Islet of Langerhans (tissue), 1 donor: ENCODE data around the gene ASPG.
"Not testable (repeated sequence)": the region's sequence is repeated elsewhere in the genome, so short reads cannot be mapped to it uniquely, and the experiment has no call there.

Source experiments
- FAIRE-seq: peaks from one replicate; lab custom pipeline; 2011; peaks lifted over from hg19 to GRCh38; lab: Jason Lieb, UNC

The ASPG gene

DNA sequence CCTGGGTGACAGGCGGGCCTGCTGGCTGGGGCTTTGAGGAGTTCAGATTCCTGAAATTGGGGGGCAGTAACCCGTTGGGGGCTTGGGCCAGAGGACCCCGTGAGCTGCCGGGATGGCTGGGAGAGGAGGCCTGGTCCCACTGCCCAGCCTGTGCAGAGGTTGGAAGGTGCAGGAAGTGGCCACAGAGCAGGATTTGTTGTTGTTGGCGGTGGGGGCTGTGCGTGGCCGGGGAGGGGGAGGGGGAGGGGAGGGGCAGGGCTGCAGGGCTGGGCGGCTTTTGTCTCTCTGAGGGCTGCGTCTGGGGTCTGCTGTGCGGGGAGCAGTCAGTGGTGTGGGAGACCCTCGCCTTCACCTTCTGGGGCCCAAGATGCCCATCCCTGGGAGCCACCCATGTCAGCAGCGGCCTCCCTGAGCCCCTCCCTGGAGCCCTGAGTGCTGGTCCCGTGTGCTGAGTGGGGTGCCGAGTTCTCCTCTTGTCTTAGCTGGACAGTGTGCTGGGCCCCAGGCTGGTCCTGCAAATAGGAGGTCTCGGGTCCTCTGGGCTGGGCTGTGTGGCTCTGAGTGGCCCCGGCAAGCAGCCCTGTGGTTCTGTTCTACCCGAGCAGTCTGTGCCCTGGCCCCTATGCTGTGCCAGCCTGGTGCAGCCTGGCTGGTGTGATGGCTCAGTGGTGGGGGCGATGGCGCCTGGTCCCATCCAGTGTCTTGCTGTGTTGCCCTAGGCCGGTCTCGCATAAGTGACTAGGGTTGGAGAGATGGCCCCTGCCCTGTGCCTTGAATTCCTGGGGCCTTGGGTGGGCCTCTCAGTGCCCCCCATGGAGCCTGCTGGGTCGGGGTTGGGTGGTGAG lies 63.2 kb downstream of the ASPG start:
- no peak for FAIRE-seq

DNA sequence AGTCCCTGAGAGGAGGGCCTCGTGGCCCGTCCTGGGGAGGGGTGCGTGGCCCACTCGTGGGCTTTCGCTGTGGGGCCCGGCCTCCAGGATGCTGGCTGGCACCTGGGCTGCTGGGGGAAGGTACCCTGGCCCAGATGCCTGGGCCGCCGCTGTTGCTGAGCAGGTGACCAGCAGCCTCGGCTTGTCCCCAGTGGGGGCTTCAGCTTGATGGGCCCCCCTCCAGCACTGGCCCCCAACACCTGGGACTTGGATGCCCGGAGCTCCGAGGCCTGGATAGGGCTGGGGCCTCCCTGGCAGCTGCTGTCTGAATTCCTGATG lies 63.7 kb downstream of the ASPG start:
- FAIRE-seq = no peak

- FAIRE-seq = no peak
Observed at GRCh38 chr14:104149617-104150135, 64.2 kb downstream of the ASPG start.

DNA sequence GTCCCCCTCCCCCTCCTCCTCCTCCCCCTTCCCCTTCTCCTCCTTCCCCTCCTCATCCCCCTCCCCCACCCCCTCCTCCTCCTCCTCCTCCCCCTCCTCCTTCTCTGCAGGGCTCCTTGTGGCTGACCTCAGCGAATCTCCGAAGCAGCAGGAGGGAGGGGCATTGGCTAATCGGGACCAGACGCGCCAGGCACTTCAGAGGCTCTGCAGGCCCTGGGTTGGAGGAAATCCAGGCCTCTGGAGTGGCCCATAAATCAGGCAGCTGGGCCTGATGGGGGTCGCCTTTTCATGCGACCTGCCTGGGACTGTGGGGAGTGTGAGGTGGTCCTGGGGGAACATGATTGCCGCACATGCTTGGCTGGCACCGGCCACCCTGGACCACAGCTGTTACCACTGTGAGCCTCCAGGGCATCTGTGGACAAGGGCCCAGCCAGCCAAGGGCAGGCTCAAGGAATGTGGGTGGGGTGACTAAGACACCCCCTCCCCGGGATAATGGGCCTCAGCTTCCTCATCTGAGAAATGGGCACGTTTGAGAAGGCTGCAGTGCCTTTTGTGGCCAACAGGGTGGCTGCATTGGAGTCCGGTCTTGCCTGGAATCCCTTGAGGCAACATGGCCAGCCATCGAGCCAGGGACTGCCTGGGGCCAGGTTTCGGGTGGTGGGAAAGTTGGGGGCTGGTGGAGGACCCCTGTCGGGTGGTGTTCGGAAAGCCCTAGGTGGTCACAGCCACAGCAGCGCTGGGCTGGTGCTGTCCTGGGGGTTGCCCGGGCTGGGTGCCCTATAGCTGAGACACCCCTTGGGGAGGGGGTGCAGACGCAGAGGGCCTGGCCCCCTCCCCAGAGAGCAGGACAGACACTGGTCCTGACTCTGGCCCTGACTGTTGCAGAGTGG lies 64.9 kb downstream of the ASPG start:
- no peak for FAIRE-seq

- no peak for FAIRE-seq
Observed at GRCh38 chr14:104151026-104151381, 65.5 kb downstream of the ASPG start.

- no peak for FAIRE-seq
Observed at GRCh38 chr14:104151566-104152245, 66.2 kb downstream of the ASPG start.

- FAIRE-seq = no peak
Observed at GRCh38 chr14:104152246-104152575, 66.7 kb downstream of the ASPG start.

GRCh38 chr14:104152686-104153393 lies 67.3 kb downstream of the ASPG start:
- FAIRE-seq = no peak

DNA sequence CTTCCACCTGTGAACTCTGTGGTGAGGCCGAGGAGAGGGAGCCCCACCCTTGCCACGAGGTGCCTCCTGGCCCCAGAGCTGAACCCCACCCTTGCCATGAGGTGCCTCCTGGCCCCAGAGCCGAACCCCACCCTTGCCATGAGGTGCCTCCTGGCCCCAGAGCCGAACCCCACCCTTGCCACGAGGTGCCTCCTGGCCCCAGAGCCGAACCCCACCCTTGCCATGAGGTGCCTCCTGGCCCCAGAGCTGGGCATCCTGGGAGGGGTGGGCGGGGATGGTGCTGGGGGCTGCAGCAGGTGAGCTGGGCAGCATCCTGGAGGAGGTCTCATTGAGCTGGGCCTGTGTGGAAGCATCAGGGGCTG lies 67.9 kb downstream of the ASPG start:
- FAIRE-seq = not testable (repeated sequence)

DNA sequence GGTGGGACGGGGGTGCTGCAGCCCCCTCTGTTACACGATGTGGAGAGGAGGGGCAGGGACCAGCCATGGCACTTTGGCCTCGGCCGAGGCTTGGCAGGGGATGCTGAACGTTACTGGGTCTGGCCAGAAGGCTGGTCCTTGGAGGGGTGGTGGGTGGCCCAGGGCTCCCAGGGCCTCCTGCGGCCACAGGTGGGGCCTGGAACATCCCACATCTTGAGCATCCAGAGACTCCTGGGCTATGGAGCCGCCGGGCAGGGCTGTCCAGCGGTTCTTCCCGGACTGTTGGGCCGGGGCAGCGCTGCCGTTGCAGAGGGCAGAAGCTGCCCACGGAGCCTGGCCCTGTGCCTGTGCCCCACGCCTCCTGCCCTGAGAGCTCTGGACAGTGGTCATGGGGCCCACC lies 68.7 kb downstream of the ASPG start:
- FAIRE-seq = no peak

- no peak for FAIRE-seq
Observed at GRCh38 chr14:104155513-104155912, 70.0 kb downstream of the ASPG start.

- FAIRE-seq = no peak
Observed at GRCh38 chr14:104156142-104156541, 70.6 kb downstream of the ASPG start.

DNA sequence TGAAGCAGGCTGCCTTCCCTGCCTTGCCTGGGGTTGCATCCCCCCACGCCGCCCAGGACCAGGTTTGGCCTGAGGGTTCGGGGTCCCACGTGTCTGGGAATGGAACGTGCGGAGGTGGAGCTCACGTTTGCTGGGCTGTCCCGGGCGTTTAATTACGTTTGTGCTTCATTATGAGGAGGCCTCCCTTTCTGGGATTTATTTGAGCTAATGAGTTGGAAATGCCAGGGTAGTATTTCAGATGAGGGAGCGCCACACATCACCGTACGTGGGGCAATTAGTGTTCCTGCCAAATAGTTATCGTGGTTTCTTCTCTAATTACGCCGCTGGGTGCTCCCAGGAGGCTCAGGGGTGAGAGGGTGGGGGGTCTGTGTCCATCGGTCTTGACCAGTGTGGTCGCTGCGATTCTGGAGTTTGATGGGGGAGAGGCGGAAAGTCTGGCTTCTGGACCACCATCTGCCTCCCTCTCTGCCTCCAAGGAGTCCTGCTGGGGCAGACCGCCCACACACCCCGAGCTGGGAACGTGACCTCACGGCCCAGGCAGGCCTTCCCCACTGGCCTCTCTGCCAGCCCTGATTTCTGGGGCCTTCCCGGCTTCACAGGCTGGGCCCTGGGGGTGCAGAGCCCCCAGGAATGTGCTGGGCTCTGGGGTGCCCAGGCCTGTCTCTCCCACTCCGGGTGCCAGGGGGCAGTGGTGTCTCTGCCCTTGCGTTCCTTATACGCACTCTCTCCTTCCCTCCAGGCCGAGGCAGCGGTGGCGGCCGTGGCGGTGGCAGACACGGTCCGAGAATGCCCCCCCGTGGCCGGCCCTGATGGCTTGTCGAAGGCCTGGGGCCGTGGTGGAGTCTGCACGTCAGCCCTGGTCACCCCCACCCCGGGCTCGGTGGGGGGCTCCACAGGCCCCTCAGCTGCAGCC lies 71.8 kb downstream of the ASPG start:
- FAIRE-seq = no peak

DNA sequence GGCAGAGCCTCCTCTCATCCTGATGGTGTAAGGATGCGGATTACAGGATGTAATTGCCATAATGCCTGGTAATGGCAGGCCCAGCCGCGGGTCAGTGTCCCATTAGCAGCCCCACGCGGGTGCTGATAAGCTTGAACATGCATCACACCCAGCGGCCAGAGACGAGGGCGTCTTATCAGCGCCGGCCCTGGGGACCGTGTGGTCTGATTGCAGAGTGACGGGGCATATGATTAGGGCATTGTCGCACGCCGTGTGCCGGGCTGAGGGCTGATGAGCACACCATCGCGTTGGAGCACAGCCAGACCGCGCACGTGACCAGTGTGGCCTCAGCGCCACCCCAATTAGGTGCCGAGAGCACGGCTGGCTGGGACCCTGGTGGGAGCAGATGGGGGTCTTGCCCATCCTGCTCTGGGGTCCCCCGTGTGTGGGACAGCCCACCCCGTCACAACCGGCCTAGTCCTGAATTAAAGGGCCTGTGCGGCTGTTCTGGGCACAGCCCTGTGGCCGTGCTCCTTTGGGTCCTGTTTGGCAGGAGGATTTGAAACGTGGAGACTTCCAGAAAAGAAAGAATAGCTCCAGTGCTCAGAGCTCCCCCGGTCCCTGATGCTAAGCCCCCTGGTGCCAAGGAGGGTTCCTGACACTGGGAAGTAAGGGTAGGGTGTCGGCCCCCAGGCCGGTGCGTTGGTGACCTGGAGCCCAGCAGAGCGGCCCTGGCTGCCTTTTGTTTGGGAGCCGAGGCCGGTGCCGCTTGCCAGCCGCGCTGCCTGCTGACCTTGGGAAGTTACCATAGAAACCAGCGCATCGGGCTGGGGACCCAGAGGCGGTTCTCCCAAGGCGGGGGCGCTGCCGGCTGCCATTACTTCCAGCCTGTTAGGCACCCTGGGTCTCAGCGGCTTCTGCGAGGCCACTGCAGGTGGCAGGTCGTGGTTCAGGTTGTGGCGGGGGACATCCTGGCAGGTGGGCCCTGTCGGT lies 73.6 kb downstream of the ASPG start:
- no peak for FAIRE-seq

DNA sequence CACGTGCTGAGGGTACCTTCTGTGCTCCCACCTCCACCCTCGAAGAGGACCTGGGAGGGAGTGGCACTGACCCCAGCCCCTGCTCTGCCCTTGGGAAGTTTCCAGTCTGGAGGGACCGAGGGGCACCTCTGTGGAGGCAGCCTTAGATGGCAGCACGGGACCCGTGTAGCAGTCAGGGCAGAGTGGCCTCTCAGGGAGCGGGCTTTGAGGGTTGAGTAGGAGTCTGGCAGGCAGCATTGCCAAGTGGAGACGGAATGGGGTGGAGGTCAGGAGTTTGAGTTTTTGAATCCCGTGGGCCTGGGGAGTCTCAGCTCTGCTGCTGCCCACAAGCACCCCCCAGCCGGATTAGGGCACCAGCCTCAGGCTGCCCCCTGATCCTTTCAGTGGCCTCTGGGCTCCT lies 74.5 kb downstream of the ASPG start:
- no peak for FAIRE-seq

DNA sequence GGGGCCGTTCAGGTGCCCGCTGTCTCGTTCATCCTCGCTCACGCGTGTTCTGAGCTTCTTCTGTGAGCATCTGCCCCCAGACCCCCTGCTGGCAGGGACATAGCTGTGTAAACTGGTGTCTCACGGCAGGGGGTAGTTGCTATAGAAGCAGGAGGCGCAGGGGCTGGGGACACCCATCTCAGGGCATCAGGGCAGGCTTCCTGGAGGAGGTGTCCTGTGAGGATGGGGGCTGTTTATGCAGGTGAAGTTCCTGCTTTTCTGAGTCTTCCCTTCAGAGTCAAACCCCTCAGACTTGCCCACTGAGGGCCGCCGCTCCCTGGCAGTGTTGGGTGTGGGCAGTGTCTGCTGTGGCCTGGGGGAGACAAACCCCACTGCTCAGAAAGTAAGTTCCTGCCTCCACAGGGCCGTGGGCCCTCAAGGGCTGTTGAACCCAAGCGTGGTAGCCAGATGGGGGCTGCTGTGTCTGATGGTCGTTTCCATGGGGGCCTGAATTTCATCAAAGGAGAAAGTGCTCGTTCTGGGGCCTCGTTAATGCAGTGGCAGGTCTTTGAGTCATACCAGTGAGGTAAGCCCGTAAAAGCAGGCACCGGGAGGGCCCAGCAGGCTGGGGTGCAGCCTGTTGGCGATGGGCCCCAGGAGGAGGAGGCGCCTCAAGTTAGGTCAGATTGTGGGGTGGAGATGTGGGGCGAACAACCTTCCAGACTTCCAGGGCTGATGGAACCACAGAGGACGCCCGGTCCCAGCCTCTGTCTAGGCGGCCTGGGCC lies 76.3 kb downstream of the ASPG start:
- no peak for FAIRE-seq

DNA sequence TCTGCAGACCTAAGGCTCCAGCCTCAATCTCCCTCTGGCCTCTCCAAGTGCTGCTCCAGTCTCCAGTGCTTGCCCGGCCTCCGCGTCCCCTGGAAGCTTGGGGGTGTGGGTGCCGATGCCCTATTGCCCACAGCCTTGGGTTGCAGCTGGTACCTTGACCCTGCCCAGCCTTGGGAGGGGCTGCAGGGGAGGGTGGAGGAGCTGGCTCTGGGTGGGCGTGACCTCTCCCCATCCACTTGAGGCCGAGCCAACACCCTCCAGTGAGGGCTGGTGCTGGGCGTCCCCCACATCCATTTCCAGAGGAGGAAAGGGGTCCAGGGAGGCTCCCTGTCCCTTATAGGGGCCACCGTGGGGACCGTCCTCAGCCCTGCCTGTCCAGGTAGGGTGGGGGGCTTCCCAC lies 77.0 kb downstream of the ASPG start:
- FAIRE-seq = no peak

DNA sequence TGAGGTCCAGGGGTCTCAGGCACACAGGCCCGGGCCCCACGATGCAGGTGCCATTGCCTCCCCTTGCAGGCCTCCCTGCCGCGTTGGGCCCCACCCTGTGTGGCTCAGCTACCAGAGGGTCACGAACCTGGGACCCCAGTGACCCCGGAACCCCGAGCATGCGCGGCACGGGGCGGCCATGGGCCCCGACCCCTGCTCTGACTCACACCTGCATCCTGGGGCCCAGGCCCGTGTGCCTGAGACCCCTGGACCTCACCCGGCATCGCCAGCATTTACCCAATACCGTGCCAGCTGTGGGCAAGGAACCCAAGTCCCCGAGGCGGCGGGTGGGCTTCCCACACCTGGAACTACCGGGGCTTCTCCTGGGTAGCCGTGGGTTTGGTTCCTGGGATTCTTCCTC lies 78.0 kb downstream of the ASPG start:
- FAIRE-seq = no peak

DNA sequence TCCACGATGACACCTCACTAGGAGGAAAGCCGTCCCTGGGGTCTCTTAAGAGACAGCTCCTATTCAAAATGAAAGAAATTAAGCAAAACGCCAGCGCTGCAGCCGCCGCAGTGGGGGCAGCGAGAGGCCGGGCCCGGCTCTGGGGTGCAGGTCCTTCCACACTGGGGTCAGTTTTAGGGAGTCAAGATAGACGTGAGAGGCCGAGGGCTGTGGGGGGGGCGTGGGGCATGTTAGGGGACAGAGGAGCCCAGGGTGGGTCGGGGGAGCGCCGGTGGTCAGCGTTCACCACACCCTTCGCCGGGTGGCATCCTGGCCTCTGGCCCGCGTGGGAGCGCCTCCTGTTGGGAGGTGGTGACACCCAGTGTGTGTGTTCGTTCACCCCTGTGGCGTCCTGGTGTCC lies 78.5 kb downstream of the ASPG start:
- FAIRE-seq = no peak
